Measurements from ENCODE around the gene BANK1. TPM values are rescaled to one million over a fixed set of nuclear protein-coding genes. Genes with fewer than 3 reads are reported as not detected.

Gene BANK1
- total and polyA plus RNA-seq, 2 experiments from 2014 or later, result not detected

GRCh38 chr4:101933855-101934254 is 143.3 kb downstream of the BANK1 start:
- Histone ChIP-seq H3K79me2 (ENCODE audit: insufficient read depth) (no peaks in the 10 kb centered on the region), H3K4me1 (ENCODE audit: insufficient read depth) (no peaks in the 10 kb centered on the region), H2AFZ (no peak overlapping the region), H3K27ac (no peak overlapping the region), H3K4me2 (ENCODE audit: unreplicated experiment) (no peak overlapping the region), H3K4me3 (no peak overlapping the region), H3K9ac (no peak overlapping the region), H3K27me3 (replicated peaks; ENCODE audit: insufficient read depth) (no peaks in the 10 kb centered on the region), H3K36me3 (ENCODE audit: low read depth) (no peaks in the 10 kb centered on the region), H3F3A (ENCODE audit: insufficient read depth) (no peaks in the 10 kb centered on the region), H3K9me3 (ENCODE audit: low read depth) (no peaks in the 10 kb centered on the region), H4K20me1 (ENCODE audit: insufficient read depth) (no peaks in the 10 kb centered on the region), H3K9me2 (ENCODE audit: insufficient read depth) (no peaks in the 10 kb centered on the region)
- no peak for DNase-seq
- TF ChIP-seq EZH2phosphoT487 (IDR thresholded peaks at IDR 0.05; ENCODE audit: insufficient read depth, low read depth) (no peak), EZH2 (IDR thresholded peaks at IDR 0.05; ENCODE audit: insufficient read depth, poor library complexity, severe bottlenecking) (no peak)
- in situ Hi-C loops (cut with MboI), result no loop called here
- 61 to 65% methylated on average over 3 of the region's 3 CpGs for WGBS, 2 experiments (ENCODE audit: low coverage in 1 of 2, low lambda C conversion rate in 2 of 2, missing lambda C conversion rate in 2 of 2)

GRCh38 chr4:101938836-101939235 is 148.3 kb downstream of the BANK1 start:
- H3K4me2 ChIP-seq (ENCODE audit: unreplicated experiment), result no peak overlapping the region
- in situ Hi-C loops (cut with MboI), result no loop called here
- no peak overlapping the region for H3K9ac ChIP-seq
- H3K27me3 ChIP-seq (replicated peaks; ENCODE audit: insufficient read depth), result no peaks in the 10 kb centered on the region
- DNase-seq, result no peak
- H3K27ac ChIP-seq, result no peak overlapping the region
- no peaks in the 10 kb centered on the region for H3F3A ChIP-seq (ENCODE audit: insufficient read depth)
- H2AFZ ChIP-seq, result no peak overlapping the region
- no peaks in the 10 kb centered on the region for H3K4me1 ChIP-seq (ENCODE audit: insufficient read depth)
- H3K9me3 ChIP-seq (ENCODE audit: low read depth), result no peaks in the 10 kb centered on the region
- no peak overlapping the region for H3K4me3 ChIP-seq
- no peaks in the 10 kb centered on the region for H3K9me2 ChIP-seq (ENCODE audit: insufficient read depth)
- H3K36me3 ChIP-seq (ENCODE audit: low read depth), result no peaks in the 10 kb centered on the region
- WGBS, 2 experiments (ENCODE audit: low coverage in 1 of 2, low lambda C conversion rate in 2 of 2, missing lambda C conversion rate in 2 of 2), result 70 to 74% methylated on average over 2 of the region's 2 CpGs
- no peaks in the 10 kb centered on the region for H3K79me2 ChIP-seq (ENCODE audit: insufficient read depth)
- no peaks in the 10 kb centered on the region for H4K20me1 ChIP-seq (ENCODE audit: insufficient read depth)
- no peak for TF ChIP-seq EZH2 (IDR thresholded peaks at IDR 0.05; ENCODE audit: insufficient read depth, poor library complexity, severe bottlenecking)
- no peak for TF ChIP-seq EZH2phosphoT487 (IDR thresholded peaks at IDR 0.05; ENCODE audit: insufficient read depth, low read depth)

- TF ChIP-seq EZH2 (IDR thresholded peaks at IDR 0.05; ENCODE audit: insufficient read depth, poor library complexity, severe bottlenecking) (no peak), EZH2phosphoT487 (IDR thresholded peaks at IDR 0.05; ENCODE audit: insufficient read depth, low read depth) (no peak)
- Histone ChIP-seq H3F3A (ENCODE audit: insufficient read depth) (no peaks in the 10 kb centered on the region), H3K9me2 (ENCODE audit: insufficient read depth) (no peaks in the 10 kb centered on the region), H3K4me2 (ENCODE audit: unreplicated experiment) (no peak overlapping the region), H4K20me1 (ENCODE audit: insufficient read depth) (no peaks in the 10 kb centered on the region), H3K9me3 (ENCODE audit: low read depth) (no peaks in the 10 kb centered on the region), H3K4me1 (ENCODE audit: insufficient read depth) (no peaks in the 10 kb centered on the region), H2AFZ (no peak overlapping the region), H3K27me3 (replicated peaks; ENCODE audit: insufficient read depth) (no peaks in the 10 kb centered on the region), H3K79me2 (ENCODE audit: insufficient read depth) (no peaks in the 10 kb centered on the region), H3K36me3 (ENCODE audit: low read depth) (no peaks in the 10 kb centered on the region), H3K9ac (no peak overlapping the region), H3K4me3 (no peak overlapping the region), H3K27ac (no peak overlapping the region)
- WGBS, 2 experiments (ENCODE audit: low coverage in 1 of 2, low lambda C conversion rate in 2 of 2, missing lambda C conversion rate in 2 of 2), result 45 to 58% methylated on average over 1 of the region's 1 CpG
- in situ Hi-C loops (cut with MboI), result no loop called here
- no peak for DNase-seq
Observed at GRCh38 chr4:101941816-101942358, 151.4 kb downstream of the BANK1 start.

- Histone ChIP-seq H2AFZ (no peak overlapping the region), H3K27me3 (replicated peaks; ENCODE audit: insufficient read depth) (no peaks in the 10 kb centered on the region), H4K20me1 (ENCODE audit: insufficient read depth) (no peaks in the 10 kb centered on the region), H3K4me1 (ENCODE audit: insufficient read depth) (no peaks in the 10 kb centered on the region), H3K27ac (no peak overlapping the region), H3K4me3 (no peak overlapping the region), H3K9ac (no peak overlapping the region), H3K9me3 (ENCODE audit: low read depth) (no peaks in the 10 kb centered on the region), H3F3A (ENCODE audit: insufficient read depth) (no peaks in the 10 kb centered on the region), H3K36me3 (ENCODE audit: low read depth) (no peaks in the 10 kb centered on the region), H3K4me2 (ENCODE audit: unreplicated experiment) (no peak overlapping the region), H3K79me2 (ENCODE audit: insufficient read depth) (no peaks in the 10 kb centered on the region), H3K9me2 (ENCODE audit: insufficient read depth) (no peaks in the 10 kb centered on the region)
- DNase-seq, result no peak
- no peak for TF ChIP-seq EZH2phosphoT487 (IDR thresholded peaks at IDR 0.05; ENCODE audit: insufficient read depth, low read depth)
- in situ Hi-C loops (cut with MboI), result no loop called here
Observed at GRCh38 chr4:101942891-101943290, 152.4 kb downstream of the BANK1 start.

- DNase-seq, result peak; percentile 30
- H3K9ac ChIP-seq, result no peak overlapping the region
- in situ Hi-C loops (cut with MboI), result no loop called here
Observed at GRCh38 chr4:101944649-101945048, 154.1 kb downstream of the BANK1 start.

More at GRCh38 chr4:101944649-101945048, 154.1 kb downstream of the BANK1 start:
- Histone ChIP-seq H3K36me3 (ENCODE audit: low read depth) (no peaks in the 10 kb centered on the region), H3K4me3 (no peak overlapping the region), H2AFZ (no peak overlapping the region), H3K9me3 (ENCODE audit: low read depth) (no peaks in the 10 kb centered on the region), H3K27me3 (replicated peaks; ENCODE audit: insufficient read depth) (no peaks in the 10 kb centered on the region), H3K4me2 (ENCODE audit: unreplicated experiment) (no peak overlapping the region), H3K4me1 (ENCODE audit: insufficient read depth) (no peaks in the 10 kb centered on the region), H3K9me2 (ENCODE audit: insufficient read depth) (no peaks in the 10 kb centered on the region), H4K20me1 (ENCODE audit: insufficient read depth) (no peaks in the 10 kb centered on the region), H3K27ac (no peak overlapping the region), H3F3A (ENCODE audit: insufficient read depth) (no peaks in the 10 kb centered on the region), H3K79me2 (ENCODE audit: insufficient read depth) (no peaks in the 10 kb centered on the region)
- TF ChIP-seq EZH2 (IDR thresholded peaks at IDR 0.05; ENCODE audit: insufficient read depth, poor library complexity, severe bottlenecking) (no peak), EZH2phosphoT487 (IDR thresholded peaks at IDR 0.05; ENCODE audit: insufficient read depth, low read depth) (no peak)
- WGBS, 2 experiments (ENCODE audit: low coverage in 1 of 2, low lambda C conversion rate in 2 of 2, missing lambda C conversion rate in 2 of 2), result 50 to 64% methylated on average over 1 of the region's 1 CpG

Data from GM23248 (cell line).